ENCODE measurements around the gene DRP2. TPM values are rescaled to one million over a fixed set of nuclear protein-coding genes. Genes with fewer than 3 reads are reported as not detected.
"Not testable (repeated sequence)": the region's sequence is repeated elsewhere in the genome, so short reads cannot be mapped to it uniquely, and the experiment has no call there.

Gene DRP2
- total RNA-seq, 4 donors from 2014 or later = 0.29 to 4.7 (median 0.58) TPM; not detected in 1

GRCh38 chrX:101276238-101276637, 56.7 kb downstream of the DRP2 start:
- Histone ChIP-seq H3K4me1 (no peaks in the 10 kb centered on the region), H3K27ac (no peak overlapping the region), H3K4me3 (no peak overlapping the region), H3K36me3 (no peaks in the 10 kb centered on the region), H3K27me3 (no peaks in the 10 kb centered on the region), H3K9me3 (no peaks in the 10 kb centered on the region)
- TF ChIP-seq CTCF (IDR thresholded peaks at IDR 0.05) (no peak), POLR2A (IDR thresholded peaks at IDR 0.05) (no peak)
- DNase-seq = no peak
- intact Hi-C loops (cut with DNase I; ENCODE audit: low total_unique reads) = no loop called here

- Histone ChIP-seq H3K9me3 (no peaks in the 10 kb centered on the region), H3K27ac (no peak overlapping the region), H3K4me1 (no peaks in the 10 kb centered on the region), H3K4me3 (no peak overlapping the region), H3K27me3 (peaks cover 0 to 4% of the 10 kb centered on the region in 2 donors), H3K36me3 (no peaks in the 10 kb centered on the region)
- DNase-seq = no peak
- intact Hi-C loops (cut with DNase I; ENCODE audit: low total_unique reads) = no loop called here
- TF ChIP-seq POLR2A (IDR thresholded peaks at IDR 0.05) (no peak), CTCF (IDR thresholded peaks at IDR 0.05) (peak in 3 of 4 experiments; percentile 30 to 41 (median 34))
Measured at GRCh38 chrX:101287402-101287801, 67.8 kb downstream of the DRP2 start.

- intact Hi-C loops (cut with DNase I; ENCODE audit: low total_unique reads) = no loop called here
- no peak for DNase-seq
- Histone ChIP-seq H3K4me1 (no peaks in the 10 kb centered on the region), H3K4me3 (no peak within 1 kb of the TSS), H3K36me3 (no peaks in the 10 kb centered on the region), H3K9me3 (no peaks in the 10 kb centered on the region), H3K27ac (no peak within 1 kb of the TSS), H3K27me3 (no peaks in the 10 kb centered on the region)
- TF ChIP-seq POLR2A (IDR thresholded peaks at IDR 0.05) = no peak
- no peak for TF ChIP-seq CTCF (IDR thresholded peaks at IDR 0.05)
Measured at GRCh38 chrX:101290957-101291603, 71.5 kb downstream of the DRP2 start, which contains the start of gene TAF7L. Gene TAF7L, minus strand, starts transcription at chrX:101291334. Its CDS starts 3,791 bp downstream, at chrX:101287543.

GRCh38 chrX:101295603-101296002, 76.0 kb downstream of the DRP2 start:
- H3K4me3 ChIP-seq; DNase-seq; H3K27me3 ChIP-seq; intact Hi-C loops (cut with DNase I; ENCODE audit: low total_unique reads); H3K9me3 ChIP-seq; H3K27ac ChIP-seq; H3K36me3 ChIP-seq; H3K4me1 ChIP-seq: not testable (repeated sequence)

GRCh38 chrX:101303790-101304189, 84.2 kb downstream of the DRP2 start:
- Histone ChIP-seq H3K27ac (no peak overlapping the region), H3K9me3 (no peaks in the 10 kb centered on the region), H3K36me3 (no peaks in the 10 kb centered on the region), H3K4me3 (no peak overlapping the region), H3K4me1 (no peaks in the 10 kb centered on the region), H3K27me3 (peaks cover 0 to 5% of the 10 kb centered on the region in 2 donors)
- intact Hi-C loops (cut with DNase I; ENCODE audit: low total_unique reads) = no loop called here
- DNase-seq = no peak
- TF ChIP-seq POLR2A (IDR thresholded peaks at IDR 0.05) (no peak), CTCF (IDR thresholded peaks at IDR 0.05) (no peak)

Small RNA genes within 50 kb of the gene (small RNA-seq; reads per million reads assigned to genes)
- gene Z70280.1 = not detected

Other genes with a start within 250 kb of the DRP2 start
- 10 to 100 TPM; 13.1 to 19.1 (median 16.1) TPM for gene TRMT2B, start 167.7 kb upstream of the DRP2 start, total RNA-seq
- gene TMEM35A, start 140.9 kb upstream of the DRP2 start, total RNA-seq = 1 to 10 TPM in 2 of 4 donors, not detected in 2; 4.0 to 4.7 TPM
- 10 to 100 TPM in 2 of 4 donors, 1 to 10 TPM in 2; 2.7 to 24.7 (median 8.6) TPM for gene CENPI, start 121.6 kb upstream of the DRP2 start, total RNA-seq
- gene TAF7L, start 71.5 kb downstream of the DRP2 start, total RNA-seq = 1 to 10 TPM in 1 of 4 donors, not detected in 3; 1.2 TPM
- gene TIMM8A, start 129.0 kb downstream of the DRP2 start, total RNA-seq = 10 to 100 TPM in 1 of 4 donors, 1 to 10 TPM in 1, not detected in 2; 7.0 to 11.0 TPM
- 1 to 10 TPM; 1.2 to 5.9 (median 2.5) TPM for gene BTK, start 166.4 kb downstream of the DRP2 start, total RNA-seq
- 1,000 to 10,000 TPM in 3 of 4 donors, 100 to 1,000 TPM in 1; 279 to 2,120 (median 1,455) TPM for gene RPL36A, start 171.2 kb downstream of the DRP2 start, total RNA-seq
- 10 to 100 TPM; 13.2 to 30.2 (median 19.2) TPM for gene GLA, start 188.1 kb downstream of the DRP2 start, total RNA-seq
- gene HNRNPH2, start 188.4 kb downstream of the DRP2 start, total RNA-seq = 10 to 100 TPM; 22.0 to 87.2 (median 40.7) TPM